IPS-NIHi7 (cell line): ENCODE measurements around the gene NDUFB5.

ENCODE experiments used
- DNase-seq: peaks from one replicate; pipeline ENCODE4 v3.0.0; 2012; ENCODE audit warnings: mixed read lengths; ENCODE audit errors: extremely low spot score

The NDUFB5 gene

GRCh38 chr3:179604321-179605078 is at the start of gene NDUFB5, which contains the start of gene MRPL47:
Gene NDUFB5 (plus strand): TSS chr3:179604794. CDS start chr3:179604816, 22 bp downstream.
Gene MRPL47 (minus strand): TSS chr3:179604638. CDS start chr3:179604624, 14 bp downstream.
- peak; percentile 98 for DNase-seq

GRCh38 chr3:179558742-179559364 is 45.7 kb upstream of the NDUFB5 start:
- DNase-seq = peak; percentile 67

- DNase-seq = no peak
Measured at GRCh38 chr3:179560791-179561190, 43.8 kb upstream of the NDUFB5 start.

GRCh38 chr3:179562591-179563270 is 41.9 kb upstream of the NDUFB5 start, which contains the start of gene ACTL6A:
Gene ACTL6A (plus strand): TSS chr3:179562926. CDS start chr3:179563093, 167 bp downstream.
- peak; percentile 99 for DNase-seq

GRCh38 chr3:179563271-179563783 is 41.3 kb upstream of the NDUFB5 start:
- peak; percentile 68 for DNase-seq

GRCh38 chr3:179565496-179565895 is 39.1 kb upstream of the NDUFB5 start:
- no peak for DNase-seq

GRCh38 chr3:179580992-179581391 is 23.6 kb upstream of the NDUFB5 start:
- DNase-seq = no peak

GRCh38 chr3:179589143-179589542 is 15.5 kb upstream of the NDUFB5 start:
- no peak for DNase-seq

GRCh38 chr3:179590669-179591068 is 13.9 kb upstream of the NDUFB5 start:
- DNase-seq = no peak

- DNase-seq = no peak
Measured at GRCh38 chr3:179591313-179591712, 13.3 kb upstream of the NDUFB5 start.

- DNase-seq = no peak
Measured at GRCh38 chr3:179599531-179599930, 5.1 kb upstream of the NDUFB5 start.

- no peak for DNase-seq
Measured at GRCh38 chr3:179603321-179603720, 1.3 kb upstream of the NDUFB5 start.

GRCh38 chr3:179603831-179604230 is 763 bp upstream of the NDUFB5 start:
- DNase-seq = no peak

- DNase-seq = no peak
Measured at GRCh38 chr3:179606534-179607085, 2.0 kb downstream of the NDUFB5 start.

GRCh38 chr3:179608931-179609720 is 4.5 kb downstream of the NDUFB5 start:
- DNase-seq = no peak

GRCh38 chr3:179610066-179610465 is 5.5 kb downstream of the NDUFB5 start:
- DNase-seq = no peak

- DNase-seq = no peak
Measured at GRCh38 chr3:179613807-179614206, 9.2 kb downstream of the NDUFB5 start.

GRCh38 chr3:179615458-179616173 is 11.0 kb downstream of the NDUFB5 start:
- DNase-seq = no peak

GRCh38 chr3:179622023-179622422 is 17.4 kb downstream of the NDUFB5 start:
- DNase-seq = no peak

GRCh38 chr3:179624451-179624850 is 19.9 kb downstream of the NDUFB5 start:
- no peak for DNase-seq
